ENCODE measurements around the gene SMYD2.

SMYD2 gene

DNA sequence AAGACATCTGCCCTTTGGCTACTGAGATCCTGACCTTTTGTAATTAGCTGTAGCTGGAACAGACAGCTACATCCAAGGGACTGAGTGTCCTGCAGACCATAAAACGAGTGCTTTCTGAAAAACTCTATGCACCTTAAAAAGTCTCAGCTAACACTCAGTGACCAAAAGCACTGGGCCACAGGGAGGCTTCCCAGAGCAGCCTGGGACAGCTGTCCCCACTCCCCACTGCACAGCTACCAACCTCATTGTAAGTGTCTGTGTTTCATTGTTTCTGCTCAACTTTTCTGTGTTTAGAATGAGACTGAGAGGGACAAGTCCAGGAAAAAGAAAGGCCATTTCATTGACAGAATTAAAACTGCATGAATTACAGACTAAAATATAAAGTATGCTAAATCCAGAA, 80.7 kb downstream of the SMYD2 start:
- no peak for DNase-seq (ENCODE audit: low spot score)

DNA sequence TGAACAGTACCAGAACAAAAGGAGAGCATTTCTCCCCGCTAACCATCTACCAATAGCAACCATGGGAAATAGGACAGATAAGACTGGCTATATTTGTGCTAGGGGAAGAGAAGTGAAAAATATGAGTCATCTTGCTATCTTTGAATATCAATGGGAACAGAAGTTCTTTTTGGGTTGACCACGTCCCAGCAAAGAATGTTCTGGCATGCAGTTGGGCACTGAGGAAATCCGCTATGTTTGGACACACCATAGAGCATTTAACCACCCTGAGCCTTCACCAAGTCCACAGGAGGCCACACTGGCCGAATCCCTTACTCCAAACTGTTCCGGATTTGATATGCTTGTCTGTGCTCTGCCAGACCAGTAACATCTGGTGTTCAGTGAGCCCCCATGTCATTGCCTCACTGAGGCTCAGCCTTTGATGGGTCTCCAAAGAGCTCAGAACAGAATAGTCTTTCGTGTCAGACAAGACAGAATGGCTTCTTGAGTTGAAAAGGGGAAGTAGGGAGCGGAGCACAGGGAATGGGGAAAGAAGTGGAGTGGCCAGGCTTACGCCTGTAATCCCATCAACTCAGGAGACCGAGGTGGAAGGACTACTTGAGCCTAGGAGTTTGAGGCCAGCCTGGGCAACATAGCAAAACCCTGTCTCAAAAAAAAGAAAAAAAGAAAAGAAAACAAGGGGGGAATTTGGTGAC, 81.4 kb downstream of the SMYD2 start:
- no peak for DNase-seq (ENCODE audit: low spot score)

DNA sequence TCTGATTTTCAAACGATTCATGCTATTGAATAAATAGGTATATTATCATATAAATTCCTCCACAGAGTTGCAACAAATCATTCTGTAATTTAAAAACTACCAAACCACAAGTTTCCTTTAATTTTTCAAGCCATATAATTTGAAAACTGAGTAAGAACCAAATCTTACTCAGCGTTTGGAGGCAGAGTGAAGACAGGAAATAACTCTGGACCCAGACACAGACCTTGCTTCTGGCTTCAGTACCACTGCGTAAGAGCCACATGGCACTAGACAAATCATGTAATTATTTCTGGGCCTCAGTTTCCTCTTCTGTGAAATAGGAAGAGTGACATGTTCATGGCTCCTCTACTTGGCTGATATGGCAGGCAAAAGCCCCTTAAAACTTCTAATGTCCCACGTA, 82.4 kb downstream of the SMYD2 start:
- no peak for DNase-seq (ENCODE audit: low spot score)

DNA sequence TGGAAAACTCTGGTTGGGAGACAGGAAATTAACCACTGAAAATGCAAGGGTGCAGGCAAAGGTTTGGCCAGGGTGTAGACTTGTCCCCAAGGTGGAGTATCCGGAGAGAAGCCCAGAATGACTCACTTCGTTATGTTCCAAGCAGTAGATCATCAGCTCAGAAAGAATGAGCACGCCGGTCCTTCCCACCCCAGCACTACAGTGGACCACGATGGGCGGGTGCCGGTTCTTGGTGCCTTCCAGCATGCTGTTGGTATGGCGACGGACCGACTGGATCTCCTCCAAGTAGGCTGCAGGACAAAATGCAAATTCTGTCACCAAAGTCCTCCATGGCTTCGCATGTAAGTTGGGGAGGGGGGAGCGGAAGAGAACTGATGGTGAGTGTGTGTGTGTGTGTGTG, 83.4 kb downstream of the SMYD2 start:
- no peak for DNase-seq (ENCODE audit: low spot score)

DNA sequence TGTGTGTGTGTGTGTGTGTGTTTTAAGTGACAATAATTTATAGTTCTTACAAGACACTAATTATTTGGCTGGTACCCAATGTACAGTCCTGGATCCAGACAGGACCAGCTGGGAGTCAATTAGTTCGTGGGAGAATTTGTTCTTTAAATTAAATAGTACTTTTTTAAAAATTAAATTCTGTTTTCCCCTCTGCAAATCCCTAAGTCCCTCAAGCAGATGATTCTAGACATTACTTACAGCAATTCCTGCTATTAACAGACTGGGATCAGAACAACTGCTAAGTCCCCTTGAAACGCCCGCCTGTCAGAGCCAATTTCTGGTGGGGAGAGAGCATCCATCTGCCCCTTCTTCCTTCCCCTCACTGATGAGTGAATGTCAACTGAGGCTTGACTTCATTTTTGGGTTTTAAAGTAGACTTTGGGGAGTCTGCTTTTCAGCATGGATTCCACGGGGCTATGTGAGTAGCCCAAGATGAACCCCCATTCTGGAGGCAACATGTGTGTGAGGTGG, 83.9 kb downstream of the SMYD2 start:
- no peak for DNase-seq (ENCODE audit: low spot score)

DNA sequence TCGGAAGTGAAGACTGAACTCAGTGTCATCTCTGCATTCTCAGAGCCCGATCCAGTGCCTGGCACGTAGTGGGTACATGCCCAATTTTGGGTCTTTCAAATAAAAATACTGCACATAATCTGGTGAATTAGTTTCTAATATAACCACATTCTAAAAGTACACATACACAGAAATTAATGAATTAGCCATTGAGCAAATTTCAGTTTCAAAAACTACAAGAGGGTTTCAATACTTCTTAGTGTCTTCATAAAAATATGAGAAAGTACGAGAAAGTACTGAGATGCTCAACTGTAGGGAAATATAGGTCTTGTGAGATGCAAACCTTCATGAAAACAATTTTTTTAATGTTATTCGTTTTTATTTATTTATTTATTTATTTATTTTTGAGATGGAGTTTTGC, 86.9 kb downstream of the SMYD2 start:
- no peak for DNase-seq (ENCODE audit: low spot score)

DNA sequence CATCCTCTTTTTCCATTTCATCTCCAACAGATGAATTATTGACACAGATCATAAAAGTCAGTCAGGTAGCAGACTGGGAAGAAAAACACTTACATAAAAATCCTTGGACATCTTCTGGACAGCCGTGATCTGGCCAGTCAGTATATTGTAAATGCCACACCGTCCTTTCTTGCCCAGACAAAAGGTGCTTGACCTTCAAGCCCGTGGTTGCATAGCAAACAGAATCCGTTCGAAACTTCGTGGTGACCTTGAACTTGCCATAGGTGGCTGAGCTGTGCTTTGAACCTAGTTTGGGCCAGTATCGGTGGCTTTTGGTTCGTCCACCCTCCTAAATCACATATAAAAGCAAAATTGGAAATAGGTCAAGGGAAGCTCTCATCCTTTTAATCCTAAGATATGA, 88.4 kb downstream of the SMYD2 start:
- no peak for DNase-seq (ENCODE audit: low spot score)

DNA sequence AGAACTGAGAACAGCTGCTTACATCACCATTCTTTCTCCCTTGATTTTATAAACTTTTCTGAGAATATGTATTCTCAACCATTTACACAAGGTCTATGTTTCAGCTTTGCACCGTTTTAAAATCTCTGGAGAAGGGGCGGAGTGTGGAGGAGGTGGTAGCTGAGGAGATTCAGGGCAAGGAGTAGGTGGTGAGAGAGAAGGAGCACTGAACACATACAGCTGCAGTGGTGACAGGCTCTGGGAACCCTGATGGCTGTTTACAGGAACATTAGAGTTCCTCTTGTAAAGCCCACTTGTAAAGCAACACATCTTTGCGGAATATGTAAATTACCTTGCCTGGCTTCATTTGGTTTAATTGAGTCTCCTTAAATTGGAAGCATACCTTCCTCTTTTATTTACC, 89.7 kb downstream of the SMYD2 start:
- no peak for DNase-seq (ENCODE audit: low spot score)

DNA sequence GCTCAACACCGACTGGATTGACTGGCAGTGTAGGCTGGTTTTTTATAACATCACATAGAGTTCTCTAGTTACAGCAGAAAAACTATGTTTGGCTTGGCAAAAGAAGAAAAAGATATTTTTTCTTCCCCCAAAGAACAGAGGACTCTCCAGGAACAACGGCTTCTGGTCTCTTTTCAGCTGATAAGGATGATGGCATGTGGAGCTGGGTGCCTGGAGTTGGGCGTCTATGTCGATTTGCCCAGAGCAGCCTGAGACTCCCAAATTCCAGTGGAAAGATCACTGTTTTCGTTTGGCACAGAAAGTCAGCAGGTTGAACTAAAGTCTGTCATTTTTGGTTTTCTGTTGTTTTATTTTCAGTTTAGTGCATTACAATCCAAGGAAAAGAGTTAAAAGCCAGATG, 91.1 kb downstream of the SMYD2 start:
- DNase-seq (ENCODE audit: low spot score) = no peak

DNA sequence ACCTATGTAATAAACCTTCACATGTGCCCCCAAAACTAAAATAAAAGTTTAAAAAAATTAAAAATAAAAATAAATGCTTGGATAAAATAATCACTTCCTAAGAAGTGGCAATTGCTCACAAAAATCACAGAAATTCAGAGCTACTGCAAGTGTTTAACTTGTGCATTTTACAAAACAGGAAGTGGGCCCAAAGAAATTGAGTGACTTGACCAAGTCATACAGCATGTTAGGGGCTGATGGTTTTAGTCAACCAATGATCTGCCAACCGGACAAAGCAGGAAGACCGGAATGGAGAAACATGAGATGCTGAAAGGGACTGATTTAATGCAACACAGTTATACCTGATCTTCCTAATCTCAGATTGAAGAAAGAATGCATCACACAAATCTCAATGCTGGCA, 96.5 kb downstream of the SMYD2 start:
- no peak for DNase-seq (ENCODE audit: low spot score)

DNA sequence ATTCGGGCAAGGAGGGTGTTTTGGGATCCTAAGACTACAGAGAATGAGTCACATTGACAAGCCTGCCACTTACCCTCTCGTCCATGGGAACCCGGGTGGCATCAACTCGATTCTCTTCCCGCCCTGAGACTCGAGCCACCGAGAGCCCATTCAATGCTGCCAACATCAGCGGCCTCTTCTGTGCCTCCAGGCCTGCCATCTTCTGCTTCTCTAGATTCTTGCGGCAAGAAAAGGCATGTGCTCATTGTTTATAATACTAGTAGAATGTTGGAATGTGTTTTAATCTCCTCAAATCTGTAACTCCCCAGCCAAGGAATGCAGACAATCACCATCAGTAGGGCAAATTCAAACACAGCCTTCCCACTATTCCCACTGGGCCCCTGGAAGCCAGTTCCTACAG, 96.9 kb downstream of the SMYD2 start:
- DNase-seq (ENCODE audit: low spot score) = no peak

DNA sequence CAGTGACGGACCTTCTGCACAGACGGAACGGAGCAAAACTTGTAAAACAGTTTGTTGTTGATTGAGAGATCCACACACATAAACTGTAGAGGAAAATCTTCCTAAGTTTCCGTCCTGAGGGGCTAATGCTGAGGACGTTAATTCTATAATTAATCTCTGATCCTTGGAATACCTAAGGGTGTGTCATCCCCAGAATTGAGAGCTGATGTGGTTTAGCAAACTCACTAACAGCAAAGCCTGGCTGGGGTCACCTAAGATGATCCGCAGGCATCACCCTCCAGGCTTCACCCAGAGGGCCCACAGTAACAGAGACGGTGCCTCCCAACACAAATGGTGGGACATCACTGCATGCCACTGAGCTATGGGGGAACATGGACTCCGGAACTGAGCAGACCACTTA, 97.5 kb downstream of the SMYD2 start:
- DNase-seq (ENCODE audit: low spot score) = no peak

DNA sequence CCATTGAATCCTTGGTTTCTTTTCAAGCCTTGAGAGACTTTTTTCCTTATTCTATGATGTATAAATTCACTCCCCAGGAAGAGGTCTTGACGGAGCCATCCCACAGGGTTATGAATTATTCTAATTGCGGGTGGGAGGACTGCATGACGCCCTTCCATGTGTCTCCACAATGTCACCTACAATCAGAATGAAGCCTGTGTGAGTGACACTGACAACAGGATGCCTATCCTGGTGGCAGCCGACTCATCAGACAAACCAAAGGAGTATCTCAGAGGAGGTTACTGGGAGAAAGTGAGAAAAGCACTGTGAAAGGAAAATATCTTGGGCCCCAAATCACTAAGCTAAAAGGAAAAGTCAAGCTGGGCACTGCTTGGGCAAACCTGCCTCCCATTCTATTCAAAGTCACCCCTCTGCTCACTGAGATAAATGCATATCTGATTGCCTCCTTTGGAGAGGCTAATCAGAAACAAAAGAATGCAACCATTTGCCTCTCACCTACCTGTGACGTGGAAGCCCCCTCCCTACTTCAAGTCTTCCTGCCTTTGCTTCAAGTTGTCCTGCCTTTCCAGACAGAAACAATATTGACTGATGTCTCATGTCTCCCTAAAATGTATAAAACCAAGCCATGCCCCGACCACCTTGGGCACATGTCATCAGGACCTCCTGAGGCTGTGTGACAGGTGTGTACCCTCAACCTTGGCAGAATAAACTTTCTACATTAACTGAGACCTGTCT, 98.4 kb downstream of the SMYD2 start:
- DNase-seq (ENCODE audit: low spot score) = no peak

DNA sequence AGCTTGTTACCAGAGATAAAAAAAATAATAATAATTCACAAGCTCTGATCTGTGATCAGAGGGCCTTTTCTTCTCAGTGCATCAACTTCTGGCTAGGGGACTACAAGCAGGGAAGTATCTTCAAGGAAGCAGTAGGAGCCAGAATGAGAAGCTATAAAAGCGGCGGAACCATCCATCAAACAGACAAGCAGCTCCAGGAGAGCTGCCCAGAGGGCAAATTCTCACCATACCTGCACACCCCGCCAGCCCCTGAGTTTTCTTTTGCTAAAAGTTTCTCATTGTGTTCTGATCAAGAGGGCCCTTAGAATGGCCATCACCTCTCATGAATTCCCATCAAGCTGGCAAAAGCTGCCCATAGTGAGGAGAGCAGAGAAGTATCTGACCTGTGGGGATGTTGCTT, 99.4 kb downstream of the SMYD2 start:
- no peak for DNase-seq (ENCODE audit: low spot score)

DNA sequence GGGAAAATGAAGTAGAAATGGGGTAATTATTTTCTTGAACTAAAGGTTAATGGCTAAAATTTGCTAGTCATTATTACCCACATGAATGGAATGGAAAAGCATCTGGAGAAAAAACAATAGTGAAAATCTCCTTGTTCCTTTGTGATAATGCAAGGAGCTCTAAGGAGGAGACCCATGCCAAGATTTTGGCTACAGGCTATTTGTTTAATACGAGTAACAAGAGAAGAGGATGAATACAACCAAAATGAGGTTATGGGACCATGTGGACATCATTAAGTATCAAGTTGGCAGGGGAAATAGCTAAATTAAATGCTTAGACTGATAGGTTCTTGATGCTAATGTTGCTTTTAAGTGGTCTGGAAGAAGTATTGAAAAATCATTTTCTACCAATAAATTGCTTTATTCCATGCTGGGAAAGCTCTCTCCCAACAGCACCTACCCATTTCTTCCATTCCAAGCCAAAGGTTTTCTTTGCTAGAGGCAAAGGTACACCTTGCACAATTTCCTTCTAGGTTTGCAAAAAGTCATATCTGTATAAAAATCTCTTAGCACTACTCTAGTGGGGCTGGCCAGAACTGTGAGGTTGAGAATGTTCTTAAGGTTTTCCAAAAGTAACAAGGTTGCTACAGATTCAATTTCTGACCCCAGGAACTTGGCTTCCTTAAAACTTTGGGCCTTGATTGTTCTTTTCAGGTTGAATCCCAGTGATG, 100.2 kb downstream of the SMYD2 start:
- DNase-seq (ENCODE audit: low spot score) = no peak

DNA sequence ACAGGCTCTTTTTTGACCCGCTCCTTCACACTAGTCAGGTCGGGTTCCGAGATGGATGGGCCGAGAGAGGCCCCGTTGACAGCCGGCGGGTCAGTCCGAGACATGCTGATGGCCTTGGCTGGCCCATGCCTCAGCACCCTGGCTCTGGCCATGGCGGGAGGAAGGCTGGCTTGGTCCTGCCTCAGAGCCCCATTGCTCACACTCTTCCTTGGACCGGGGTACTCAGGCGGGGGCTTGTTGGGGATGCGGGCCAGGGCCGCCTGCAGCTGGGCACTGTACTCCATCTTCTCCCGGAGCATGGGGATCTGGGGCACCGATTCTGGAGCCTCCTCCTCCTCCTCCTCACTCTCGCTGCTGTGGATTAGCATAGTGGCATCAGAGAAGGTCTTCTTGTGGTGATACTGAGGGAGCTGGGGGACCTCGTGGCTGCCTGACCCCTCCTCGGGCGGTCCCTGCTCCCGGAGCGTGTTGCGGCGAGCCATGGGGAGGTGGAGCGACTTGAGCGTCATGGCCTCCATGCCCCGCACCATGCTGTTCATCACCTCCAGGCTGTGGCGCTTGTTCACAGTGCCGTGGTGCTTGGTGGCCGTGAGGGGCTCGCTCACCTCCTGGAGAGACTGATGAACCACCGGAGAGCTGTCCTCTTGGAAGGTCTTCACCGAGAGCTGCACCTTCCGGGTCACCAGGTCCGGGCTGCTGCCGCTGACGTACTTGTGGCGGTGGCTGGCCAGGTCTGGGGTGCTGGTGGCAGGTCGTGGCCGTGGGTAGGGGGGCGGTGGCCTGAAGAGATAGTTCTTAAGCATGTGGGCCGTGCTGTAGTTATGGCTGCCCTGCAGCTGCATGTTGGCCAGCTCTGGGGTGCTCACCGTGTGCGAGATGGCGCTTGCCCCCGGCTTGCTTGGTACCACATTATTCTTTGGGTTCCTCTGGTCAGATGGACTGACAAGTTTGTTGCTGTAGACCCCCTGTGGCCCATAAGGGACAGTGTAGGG, 102.7 kb downstream of the SMYD2 start:
- DNase-seq (ENCODE audit: low spot score) = no peak

DNA sequence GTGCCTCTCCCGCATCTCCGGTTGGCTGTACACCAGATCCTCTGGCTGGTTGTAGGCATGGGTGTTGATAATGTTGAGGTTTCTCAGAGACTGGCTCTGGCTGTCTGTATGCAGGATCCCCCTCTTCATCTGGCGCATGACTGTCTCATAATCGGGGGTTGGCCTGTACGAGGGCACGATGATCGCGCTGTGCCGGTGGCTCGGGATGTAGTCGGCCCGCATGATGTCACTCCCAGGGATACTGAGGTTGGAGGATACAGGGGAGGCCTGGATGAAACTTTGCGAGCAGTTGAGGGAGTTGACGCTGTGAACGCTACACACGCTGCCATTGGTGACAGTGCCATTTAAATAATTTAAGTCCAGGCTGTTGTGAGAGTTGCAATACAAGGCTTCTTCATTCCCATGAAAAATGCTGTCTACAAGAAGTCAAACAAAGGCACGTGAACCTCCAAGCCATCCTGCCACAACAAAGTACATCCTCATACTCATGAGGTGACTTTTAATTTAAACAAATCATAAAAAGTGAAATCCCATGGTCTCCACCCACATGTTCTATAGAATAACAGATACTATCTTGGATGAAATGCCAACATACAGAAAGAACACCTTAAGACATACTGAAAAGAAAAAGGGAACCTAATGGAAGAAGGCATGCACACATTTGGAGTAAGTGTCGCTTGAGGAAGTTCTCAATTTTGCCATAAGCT, 103.6 kb downstream of the SMYD2 start:
- no peak for DNase-seq (ENCODE audit: low spot score)

DNA sequence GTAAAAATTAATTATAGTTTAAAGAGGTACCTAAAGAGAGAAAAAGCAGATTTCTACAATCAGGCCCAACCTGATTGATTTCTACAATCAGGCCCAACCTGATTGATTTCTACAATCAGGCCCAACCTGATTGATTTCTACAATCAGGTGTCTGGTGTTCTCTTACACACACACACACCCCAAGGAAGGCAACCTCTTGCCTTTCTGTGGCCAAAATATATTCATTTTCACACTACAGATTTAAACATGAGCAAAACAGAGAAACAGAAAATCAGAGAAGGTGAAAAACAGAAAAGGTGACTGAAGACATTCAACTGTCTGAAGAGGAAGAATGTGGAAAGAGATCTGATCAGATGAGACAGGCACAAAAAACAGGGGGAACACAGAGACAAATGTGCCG, 104.5 kb downstream of the SMYD2 start:
- DNase-seq (ENCODE audit: low spot score) = no peak

DNA sequence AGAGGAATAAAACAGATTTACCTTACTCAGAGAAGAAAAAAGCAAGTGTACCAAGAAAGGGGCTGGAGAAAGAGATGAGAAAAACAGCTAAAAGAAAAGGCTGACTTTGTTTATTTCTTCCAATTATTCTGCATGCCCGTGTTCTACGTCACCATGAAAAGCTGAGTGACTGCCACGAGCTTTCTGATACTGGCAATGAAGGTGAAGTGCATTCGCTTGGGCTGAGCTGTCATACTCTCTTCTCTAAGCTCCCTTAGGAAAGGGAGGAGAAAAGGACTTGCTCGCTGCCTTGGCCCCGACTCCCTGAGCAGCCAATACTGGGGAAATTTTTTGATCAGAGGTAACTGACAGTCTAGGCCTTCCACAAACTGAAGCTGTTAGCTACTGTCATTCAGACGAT, 105.4 kb downstream of the SMYD2 start:
- no peak for DNase-seq (ENCODE audit: low spot score)

Measured in NAMALWA (cell line).